Measurements from ENCODE around the gene BTK.

GRCh38 chrX:101337776-101338271, 48.2 kb downstream of the BTK start:
- TF ChIP-seq GATA2 (IDR thresholded peaks at IDR 0.05; ENCODE audit: low read depth, low read length) (no peak), GATA3 (IDR thresholded peaks at IDR 0.05; ENCODE audit: low read depth, low read length) (no peak)

Data from SH-SY5Y (cell line).